Spleen (tissue), 7 donors: ENCODE data around the gene TAF15.

Experiments used
- CTCF ChIP-seq, 11 experiments: fragments of 200-600 bp in 7 of 11; fragments of 450-650 bp in 4 of 11; sonication (generic) in 4 of 11; IDR thresholded peaks in 8 of 11; conservative IDR thresholded peaks in 3 of 11; 1 replicate in 7 of 11; 2 replicates in 4 of 11; pipeline versions ENCODE4 v1.4.0 to v1.8.0; 2016 to 2021; ENCODE audit warnings: antibody characterized with exemption in 11 of 11, inconsistent platforms in 4 of 11, mild to moderate bottlenecking in 1 of 11
- POLR2AphosphoS5 ChIP-seq, 3 donors: sonication (generic); formaldehyde crosslinking; IDR thresholded peaks; one replicate each; pipeline ENCODE4 v1.5.1; 2017; ENCODE audit warnings: antibody characterized with exemption in 3 of 3
- donor health status: DM: no; HTN: no; CAD: no; lungs with moderate emphysema.
- donor health status: DM: no; HTN: no; CAD: no.
- donor health status: DM: no; HTN: no; CAD: no.

GRCh38 chr17:35775039-35775438 lies 34.2 kb upstream of the TAF15 start:
- TF ChIP-seq CTCF (IDR thresholded peaks at IDR 0.05 in 8 of 11, conservative IDR thresholded peaks at IDR 0.05 in 3 of 11), result no peak
- no peak for TF ChIP-seq POLR2AphosphoS5 (IDR thresholded peaks at IDR 0.05)
